ENCODE results near the gene APPBP2. TPM values are rescaled to one million over a fixed set of nuclear protein-coding genes. Genes with fewer than 3 reads are reported as not detected.

The APPBP2 gene
- total and polyA plus RNA-seq, 2 of the 8 experiments (the other 6 are each of a cell fraction or from before 2014, with no cell fraction given): 3.3 to 18.0 TPM

- Histone ChIP-seq H2BK120ac (replicated peaks; ENCODE audit: low read depth, low read length) (no peak overlapping the region), H3K23ac (ENCODE audit: insufficient read length) (no peak overlapping the region), H2BK15ac (ENCODE audit: low read length) (no peak overlapping the region), H3K27ac (ENCODE audit: low read depth, low read length) (no peak overlapping the region), H3K18ac (ENCODE audit: extremely low read depth, low read length) (no peak overlapping the region), H4K8ac (ENCODE audit: extremely low read depth, insufficient read depth, low read length) (no peak overlapping the region), H3K9ac (replicated peaks in 1 of 4; ENCODE audit: extremely low read depth in 1 of 4, low read depth in 3 of 4, low read length in 3 of 4) (no peak overlapping the region), H3K4me2 (ENCODE audit: insufficient read depth in 1 of 2, low read depth in 2 of 2, low read length in 2 of 2) (no peak overlapping the region), H3K9me3 (ENCODE audit: insufficient read depth in 2 of 2, low read depth in 1 of 2, low read length in 1 of 2) (no peaks in the 10 kb centered on the region), H2BK12ac (ENCODE audit: low read depth, low read length) (no peak overlapping the region), H2AK5ac (ENCODE audit: low read depth, low read length) (no peak overlapping the region), H3K14ac (ENCODE audit: insufficient read length) (no peak overlapping the region), H3K4ac (replicated peaks; ENCODE audit: insufficient read length, low read depth, low read length) (no peak overlapping the region), H3K36me3 (ENCODE audit: control insufficient read depth in 2 of 4, insufficient read depth in 4 of 4, low read length in 3 of 4) (peaks cover 0 to 3% (median 0%) of the 10 kb centered on the region in 4 experiments; a peak in 1 of 8 replicates), H3K23me2 (ENCODE audit: low read depth, low read length) (no peaks in the 10 kb centered on the region), H2AFZ (ENCODE audit: low read length) (no peak overlapping the region), H3K79me2 (ENCODE audit: control insufficient read depth in 1 of 2, insufficient read depth in 2 of 2, low read length in 2 of 2) (peaks cover 0 to 52% of the 10 kb centered on the region in 2 experiments; a peak in 3 of 4 replicates), H4K5ac (ENCODE audit: insufficient read length, low read depth, low read length) (no peak overlapping the region), H3K27me3 (replicated peaks in 1 of 4; ENCODE audit: control insufficient read depth in 3 of 4, extremely low read depth in 1 of 4, insufficient read depth in 3 of 4, low read length in 3 of 4) (no peaks in the 10 kb centered on the region), H3K79me1 (ENCODE audit: low read depth, low read length) (no peaks in the 10 kb centered on the region; the same call in 1 of the 2 replicates), H2BK20ac (ENCODE audit: low read length) (no peak overlapping the region), H3K4me3 (ENCODE audit: extremely low read depth in 1 of 4, insufficient read depth in 2 of 4, low read depth in 3 of 4, low read length in 4 of 4) (no peak overlapping the region), H3K56ac (replicated peaks; ENCODE audit: insufficient read length, low read depth, low read length) (no peak overlapping the region), H4K91ac (replicated peaks; ENCODE audit: insufficient read length, low read length) (no peak overlapping the region), H4K20me1 (replicated peaks in 1 of 2; ENCODE audit: control insufficient read depth in 1 of 2, insufficient read depth in 2 of 2, low read length in 2 of 2) (peaks cover 0 to 4% of the 10 kb centered on the region in 2 experiments), H3K4me1 (replicated peaks in 1 of 4; ENCODE audit: control insufficient read depth in 3 of 4, insufficient read depth in 4 of 4, low read length in 3 of 4) (no peaks in the 10 kb centered on the region), H2BK5ac (ENCODE audit: low read depth, low read length) (no peak overlapping the region)
- DNase-seq (ENCODE audit: low read depth in 1 of 2, low spot score in 2 of 2): no peak
- 82% methylated on average over 2 of the region's 2 CpGs; no CpG with 5 or more reads in 1 of the 2 experiments for WGBS, 2 experiments (ENCODE audit: extremely low coverage in 1 of 2, insufficient coverage in 1 of 2, insufficient read length in 1 of 2, insufficient replicate concordance in 2 of 2, low coverage in 1 of 2, low lambda C conversion rate in 2 of 2, missing lambda C conversion rate in 1 of 2)
- ChIA-PET CTCF (ENCODE audit: partially characterized antibody) (no interaction called here), POLR2A (ENCODE audit: partially characterized antibody) (interaction anchor here (0.8 kb wide), 1 partner anchor 102 kb away, joined by 3 read pairs; no protein-coding TSS in a partner anchor)
- no peak for FAIRE-seq
- TF ChIP-seq EGR1 (IDR thresholded peaks at IDR 0.05; ENCODE audit: borderline replicate concordance, low read depth, low read length) (no peak), E2F6 (IDR thresholded peaks at IDR 0.05) (no peak), YY1 (IDR thresholded peaks at IDR 0.05; ENCODE audit: low read depth, low read length) (no peak), ZNF274 (IDR thresholded peaks at IDR 0.05; ENCODE audit: borderline replicate concordance, extremely low read depth, low read length) (no peak), GABPA (IDR thresholded peaks at IDR 0.05; ENCODE audit: borderline replicate concordance, insufficient read depth, low read length) (no peak), POLR2AphosphoS5 (IDR thresholded peaks at IDR 0.05; ENCODE audit: low read depth, low read length) (no peak), KDM4A (IDR thresholded peaks at IDR 0.05; ENCODE audit: low read depth, low read length, severe bottlenecking) (no peak), EP300 (IDR thresholded peaks at IDR 0.05; ENCODE audit: borderline replicate concordance in 1 of 2, low read depth in 2 of 2, low read length in 2 of 2) (no peak), JUN (IDR thresholded peaks at IDR 0.05; ENCODE audit: low read depth, low read length) (no peak), EZH2 (IDR thresholded peaks at IDR 0.05; ENCODE audit: low read depth, low read length, severe bottlenecking) (no peak), BRCA1 (IDR thresholded peaks at IDR 0.05; ENCODE audit: low read depth, low read length) (no peak), MAX (IDR thresholded peaks at IDR 0.05) (no peak), CEBPB (IDR thresholded peaks at IDR 0.05; ENCODE audit: low read depth, low read length) (no peak)
Measured at GRCh38 chr17:60501589-60501988, 24.5 kb downstream of the APPBP2 start.

Measured in H1 (cell line).